Myocyte (in vitro differentiated cells): ENCODE results near the gene KRTAP5-11. TPM values are rescaled to one million over a fixed set of nuclear protein-coding genes. Genes with fewer than 3 reads are reported as not detected.
"Not testable (repeated sequence)": the region's sequence is repeated elsewhere in the genome, so short reads cannot be mapped to it uniquely, and the experiment has no call there.

ENCODE experiments used
- DNase-seq: peaks from one replicate; pipeline ENCODE4 v3.0.0-alpha.2; 2012; ENCODE audit warnings: low read depth
- total RNA-seq: library from RNA; depleted of rRNA; stranded (reverse); fragments of >200 nt; gene quantifications from 2 replicates; pipeline ENCODE4 v1.2.3, GENCODE V29; 2014

KRTAP5-11 gene
- total RNA-seq, 1 donor from 2014 or later = not detected

DNA sequence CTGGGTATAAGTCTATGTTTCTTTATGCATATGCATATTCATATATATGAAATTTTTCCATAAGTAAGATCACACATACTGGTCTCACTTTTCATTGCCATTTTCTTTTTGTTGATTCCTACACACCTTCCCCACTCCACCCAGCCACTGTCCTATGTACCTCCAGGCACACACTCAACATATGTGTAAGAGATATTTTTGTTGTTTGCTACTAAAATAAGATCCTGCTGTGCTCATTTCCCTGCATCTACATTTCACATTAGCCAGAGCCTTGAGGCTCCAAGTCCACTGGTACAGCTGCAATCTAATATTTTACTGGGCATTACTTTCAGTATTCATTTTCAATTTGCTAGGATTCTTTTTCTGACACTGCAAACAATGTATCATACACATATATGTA, 25.4 kb downstream of the KRTAP5-11 start:
- no peak for DNase-seq

DNA sequence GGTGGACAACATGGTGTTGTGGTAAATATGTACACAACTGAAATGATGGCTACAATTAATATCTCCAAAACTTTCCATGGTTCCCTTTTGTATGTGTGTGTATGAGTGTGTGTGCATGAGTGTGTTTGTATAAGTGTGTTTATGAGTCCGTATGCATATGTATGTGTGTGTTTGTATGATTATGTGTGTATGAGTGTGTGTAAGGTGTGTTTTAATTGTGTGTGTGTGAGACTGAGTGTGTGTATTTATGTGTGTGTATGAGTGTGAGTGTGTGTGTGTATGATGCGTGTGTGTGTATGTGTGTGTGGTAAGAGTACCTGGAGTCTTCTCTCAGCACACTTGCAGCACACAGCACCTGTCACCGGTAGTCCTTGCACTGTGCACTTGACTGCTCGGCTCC, 26.7 kb downstream of the KRTAP5-11 start:
- DNase-seq = no peak

DNA sequence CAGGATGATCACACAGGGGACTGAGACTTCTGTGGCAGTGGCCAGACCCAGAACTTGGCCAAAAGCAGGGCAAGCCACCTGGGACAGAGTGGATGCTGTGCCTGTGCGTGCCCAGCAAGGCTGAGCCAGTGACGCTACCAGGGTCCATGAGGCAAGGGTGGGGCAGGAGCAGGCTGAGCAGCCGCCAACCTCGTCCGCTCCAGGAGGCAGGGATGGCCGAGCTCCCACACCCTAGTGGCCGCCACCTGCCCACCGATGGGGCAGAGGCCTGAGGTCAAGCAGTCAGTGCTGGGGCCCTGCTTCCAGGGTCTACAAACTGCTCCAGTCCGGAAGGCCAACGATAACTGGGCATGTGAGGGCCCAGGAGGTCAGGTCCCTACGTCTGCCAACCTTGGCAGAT, 27.2 kb downstream of the KRTAP5-11 start:
- no peak for DNase-seq

DNA sequence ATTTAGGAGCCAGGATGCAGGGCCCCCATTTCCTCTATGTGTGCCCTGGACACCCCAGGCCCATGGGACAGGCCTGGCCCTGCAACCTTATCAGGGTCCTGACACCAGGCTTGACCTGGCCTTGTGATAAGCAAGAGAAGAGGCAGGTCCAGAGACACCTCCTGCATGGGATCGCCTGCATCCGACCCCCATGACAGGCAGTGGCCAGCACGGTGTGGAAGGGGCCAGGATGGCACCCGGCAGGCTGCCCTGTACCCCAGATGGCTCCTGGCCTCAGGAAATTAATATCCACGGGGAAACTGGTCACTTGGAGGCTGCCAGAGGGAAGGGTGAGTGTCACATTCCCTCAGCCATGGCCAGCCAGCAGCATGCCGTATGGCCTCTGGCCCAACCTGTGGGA, 27.7 kb downstream of the KRTAP5-11 start:
- DNase-seq = no peak

DNA sequence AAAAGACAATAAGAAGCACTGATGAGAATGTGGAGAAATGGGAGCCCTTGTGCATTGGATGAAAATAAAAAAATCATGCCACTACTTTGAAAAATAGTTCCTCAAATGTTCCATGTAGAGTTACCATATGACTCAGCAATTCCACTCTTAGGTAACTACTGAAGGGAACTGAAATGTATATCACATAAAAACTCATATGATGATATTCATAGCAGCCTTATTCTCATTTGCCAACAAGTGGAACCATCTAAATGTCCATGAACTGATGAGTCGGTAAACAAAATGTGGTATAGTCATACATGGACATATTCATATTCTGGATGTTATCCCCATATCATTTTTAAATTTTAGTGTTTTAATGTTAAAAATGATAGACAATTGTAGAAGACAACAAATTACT, 31.0 kb downstream of the KRTAP5-11 start:
- DNase-seq = no peak

DNA sequence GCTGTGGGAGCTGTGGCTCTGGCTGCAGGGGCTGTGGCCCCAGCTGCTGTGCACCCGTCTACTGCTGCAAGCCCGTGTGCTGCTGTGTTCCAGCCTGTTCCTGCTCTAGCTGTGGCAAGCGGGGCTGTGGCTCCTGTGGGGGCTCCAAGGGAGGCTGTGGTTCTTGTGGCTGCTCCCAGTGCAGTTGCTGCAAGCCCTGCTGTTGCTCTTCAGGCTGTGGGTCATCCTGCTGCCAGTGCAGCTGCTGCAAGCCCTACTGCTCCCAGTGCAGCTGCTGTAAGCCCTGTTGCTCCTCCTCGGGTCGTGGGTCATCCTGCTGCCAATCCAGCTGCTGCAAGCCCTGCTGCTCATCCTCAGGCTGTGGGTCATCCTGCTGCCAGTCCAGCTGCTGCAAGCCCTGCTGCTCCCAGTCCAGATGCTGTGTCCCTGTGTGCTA, 33.9 kb downstream of the KRTAP5-11 start:
- DNase-seq = peak; percentile 20

DNA sequence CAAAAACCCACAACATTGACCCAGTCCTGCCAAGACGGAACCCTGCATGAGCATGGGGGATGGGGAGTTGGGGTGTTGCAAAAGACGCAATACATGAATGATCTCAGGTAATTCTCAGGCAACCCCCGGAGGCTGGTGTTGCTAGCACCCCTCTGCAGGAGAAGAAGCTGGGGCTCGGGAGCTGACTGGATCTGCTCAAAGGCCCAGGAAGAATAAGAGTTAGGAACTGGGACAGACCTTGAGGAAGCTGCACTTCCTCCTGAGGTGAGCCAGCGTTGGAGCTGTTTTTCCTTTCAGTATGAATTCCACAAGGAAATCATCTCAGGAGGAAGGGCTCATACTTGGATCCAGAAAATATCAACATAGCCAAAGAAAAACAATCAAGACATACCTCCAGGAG, 34.6 kb downstream of the KRTAP5-11 start, which contains the start of gene KRTAP5-9:
Gene KRTAP5-9 (plus strand): TSS at position 301 of the 400 bp plus-strand sequence. CDS start 238 bp downstream, outside the sequence.
- DNase-seq = no peak

DNA sequence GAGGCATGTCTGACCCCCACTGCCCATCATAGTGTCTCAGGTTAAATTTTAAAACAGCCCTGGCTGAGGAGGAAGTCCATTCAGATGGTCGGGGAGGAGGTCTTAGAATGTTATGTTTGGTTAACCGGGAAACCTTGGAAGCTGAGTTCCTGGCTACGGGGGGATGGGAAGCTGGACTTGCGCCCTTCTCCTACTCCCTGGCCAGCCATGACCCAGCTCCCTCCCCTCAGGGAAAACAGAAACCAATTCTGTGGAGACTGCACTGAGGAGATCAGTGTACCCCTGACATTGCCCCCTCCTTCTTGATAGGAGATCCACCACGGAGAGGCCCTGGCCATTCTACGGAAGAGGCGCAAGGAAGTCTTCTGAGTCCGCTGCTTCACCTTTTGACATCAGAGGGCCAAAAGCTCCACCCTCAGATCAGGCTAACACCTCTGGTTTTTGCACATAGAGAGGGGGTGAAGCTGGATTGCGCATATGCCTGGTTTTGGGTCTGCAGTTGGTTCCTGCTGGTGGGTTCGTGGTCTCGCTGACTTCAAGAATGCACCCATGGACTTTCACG, 37.2 kb downstream of the KRTAP5-11 start:
- DNase-seq = no peak

DNA sequence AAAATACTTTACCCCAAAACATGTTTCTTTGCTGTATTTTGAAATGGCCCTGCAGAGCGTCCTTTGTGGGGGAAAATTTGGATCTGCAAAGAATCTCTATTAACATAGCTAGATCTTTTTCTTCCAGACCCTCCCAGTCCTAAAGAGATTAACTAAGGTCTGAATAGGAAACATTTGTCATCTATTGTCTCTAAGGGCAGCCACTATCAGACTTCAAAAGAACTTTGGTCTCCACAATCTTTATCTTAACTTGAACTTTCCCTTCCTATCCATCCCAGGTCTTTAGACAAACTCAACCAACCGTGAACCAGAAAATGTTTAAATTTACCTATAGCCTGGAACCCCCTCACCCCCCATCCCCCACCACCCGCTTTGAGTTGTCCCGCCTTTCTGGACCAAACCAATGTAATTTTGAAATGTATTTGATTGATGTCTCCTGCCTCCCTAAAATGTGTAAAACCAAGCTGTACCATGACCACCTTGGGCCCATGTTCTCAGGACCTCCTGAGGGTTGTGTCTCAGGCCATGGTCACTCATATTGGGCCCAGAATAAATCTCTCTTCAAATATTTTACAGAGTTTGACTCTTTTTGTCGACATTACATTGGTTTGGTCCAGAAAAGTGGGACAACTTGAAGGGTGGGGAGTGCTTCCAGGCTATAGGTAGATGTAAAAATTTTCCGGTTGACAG, 38.0 kb downstream of the KRTAP5-11 start:
- no peak for DNase-seq

DNA sequence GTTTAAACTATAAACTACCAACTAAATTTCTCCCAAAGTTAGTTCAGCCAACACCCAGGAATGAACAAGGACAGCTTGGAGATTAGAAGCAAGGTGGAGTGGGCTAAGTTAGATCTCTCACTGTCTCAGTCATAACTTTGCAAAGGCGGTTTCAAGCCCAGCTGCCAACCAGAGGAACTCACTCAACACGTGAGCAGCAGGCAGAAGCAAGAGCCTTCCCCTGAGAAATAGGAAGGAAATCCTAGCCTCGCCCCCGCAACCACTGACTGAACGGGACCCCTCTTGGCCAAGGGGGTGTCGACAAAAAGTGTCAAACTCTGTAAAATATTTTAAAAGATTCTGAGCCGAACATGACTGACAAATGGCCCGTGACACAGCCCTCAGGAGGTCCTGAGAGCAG, 38.8 kb downstream of the KRTAP5-11 start:
- no peak for DNase-seq

DNA sequence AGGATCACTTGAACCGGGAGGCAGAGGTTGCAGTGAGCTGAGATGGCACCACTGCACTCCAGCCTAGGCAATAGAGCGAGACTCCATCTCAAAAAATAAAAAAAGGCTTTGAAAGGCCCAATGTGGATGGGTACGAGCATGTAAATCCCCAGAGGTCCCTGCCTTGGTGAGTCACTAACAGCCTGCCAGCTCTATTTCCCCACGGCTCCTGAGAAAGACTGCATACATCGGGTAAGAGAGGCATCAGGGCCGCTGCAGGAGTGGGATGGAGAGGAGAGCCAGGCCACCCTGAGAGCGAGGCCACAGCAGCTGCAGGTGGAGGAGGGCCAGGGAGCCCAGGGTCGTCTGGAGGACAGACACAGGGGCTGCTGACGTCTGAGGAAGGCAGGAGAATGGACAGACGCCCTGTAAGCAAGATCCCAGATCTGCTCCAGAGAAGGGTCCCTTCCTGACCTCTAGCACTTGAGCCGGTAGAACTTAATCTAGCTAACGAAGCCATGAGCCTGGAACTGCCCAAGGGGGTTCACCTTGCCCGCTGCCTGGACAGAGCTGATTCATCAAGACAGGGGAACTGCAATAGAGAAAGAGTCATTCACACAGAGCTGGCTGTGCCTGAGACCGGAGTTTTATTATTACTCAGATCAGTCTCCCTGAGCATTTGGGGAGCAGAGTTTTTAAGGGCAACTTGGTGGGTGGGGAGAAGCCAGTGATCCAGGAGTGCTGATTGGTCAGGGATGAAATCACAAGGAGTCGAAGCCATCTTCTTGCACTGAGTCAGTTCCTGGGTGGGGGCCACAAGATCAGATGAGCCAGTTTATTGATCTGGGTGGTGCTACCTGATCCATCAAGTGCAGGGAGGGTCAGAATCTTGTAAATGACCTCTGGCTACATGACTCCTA, 39.5 kb downstream of the KRTAP5-11 start:
- DNase-seq = no peak

DNA sequence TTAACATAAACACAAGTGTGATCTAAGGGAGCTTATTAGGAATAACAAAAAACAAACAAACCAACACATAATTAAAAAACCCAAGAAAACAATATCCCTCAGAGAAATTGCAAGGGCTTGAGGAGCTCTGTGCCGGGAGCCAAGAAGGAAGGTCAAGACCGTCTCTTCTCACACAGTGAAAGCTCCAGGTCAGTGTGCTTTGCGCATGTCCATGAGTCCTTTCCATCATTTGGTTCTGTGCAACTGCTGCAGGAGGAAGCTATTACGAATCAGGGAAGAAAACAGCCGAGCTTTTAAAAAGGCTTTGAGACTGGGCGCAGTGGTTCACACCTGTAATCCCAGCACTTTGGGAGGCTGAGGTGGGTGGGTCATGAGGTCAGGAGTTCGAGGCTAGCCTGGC, 40.3 kb downstream of the KRTAP5-11 start:
- DNase-seq = no peak

DNA sequence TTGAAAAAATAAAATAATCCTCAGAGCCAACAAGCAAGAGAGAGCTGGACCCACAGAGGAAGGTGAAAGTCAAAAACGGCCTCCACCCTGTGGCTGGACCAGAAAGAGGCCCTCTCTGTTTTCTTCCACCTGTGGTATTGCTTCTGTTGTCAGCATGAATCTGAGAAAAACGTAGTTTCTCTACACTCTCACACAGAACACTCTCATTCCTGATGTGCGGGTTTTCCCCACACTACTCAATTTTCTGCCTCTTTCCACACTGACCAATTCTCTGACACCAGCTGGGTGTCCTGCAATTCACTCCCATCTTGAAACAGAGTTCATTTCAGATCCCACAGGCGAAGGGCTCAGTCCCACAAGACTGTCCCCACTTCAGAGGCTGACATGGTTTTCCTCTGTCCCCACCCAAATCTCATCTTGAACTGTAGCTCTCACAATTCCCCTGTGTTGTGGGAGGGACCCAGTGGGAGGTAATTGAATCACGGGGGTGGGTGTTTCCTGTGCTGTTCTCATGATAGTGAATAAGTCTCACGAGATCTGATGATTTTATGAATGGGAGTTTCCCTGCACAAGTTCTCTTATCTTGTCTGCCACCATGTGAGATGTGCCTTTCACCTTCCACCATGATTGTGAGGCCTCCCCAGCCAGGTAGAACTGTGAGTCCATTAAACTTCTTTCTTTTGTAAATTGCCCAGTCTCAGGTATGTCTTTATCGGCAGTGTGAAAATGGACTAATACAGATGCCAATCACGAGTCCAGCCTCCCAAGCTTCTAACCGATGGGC, 42.0 kb downstream of the KRTAP5-11 start:
- DNase-seq = not testable (repeated sequence)

DNA sequence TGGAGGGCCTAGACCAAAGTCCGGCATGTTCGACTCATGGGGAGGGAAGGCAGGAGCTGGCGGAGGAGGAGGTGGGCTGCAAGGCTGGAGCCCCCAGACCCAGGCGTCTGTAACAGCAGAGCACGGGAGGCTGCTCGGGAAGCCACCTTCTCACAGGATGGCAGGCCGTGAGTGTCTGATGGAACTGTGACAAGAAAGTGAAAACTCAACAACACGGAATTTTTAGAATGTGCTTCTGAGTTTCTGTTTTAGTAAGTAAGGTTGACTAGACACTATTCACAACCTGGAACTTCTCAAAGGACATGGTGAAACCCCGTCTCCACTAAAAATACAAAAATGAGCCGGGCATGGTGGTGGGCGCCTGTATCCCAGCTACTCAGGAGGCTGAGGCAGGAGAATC, 42.7 kb downstream of the KRTAP5-11 start:
- not testable (repeated sequence) for DNase-seq

DNA sequence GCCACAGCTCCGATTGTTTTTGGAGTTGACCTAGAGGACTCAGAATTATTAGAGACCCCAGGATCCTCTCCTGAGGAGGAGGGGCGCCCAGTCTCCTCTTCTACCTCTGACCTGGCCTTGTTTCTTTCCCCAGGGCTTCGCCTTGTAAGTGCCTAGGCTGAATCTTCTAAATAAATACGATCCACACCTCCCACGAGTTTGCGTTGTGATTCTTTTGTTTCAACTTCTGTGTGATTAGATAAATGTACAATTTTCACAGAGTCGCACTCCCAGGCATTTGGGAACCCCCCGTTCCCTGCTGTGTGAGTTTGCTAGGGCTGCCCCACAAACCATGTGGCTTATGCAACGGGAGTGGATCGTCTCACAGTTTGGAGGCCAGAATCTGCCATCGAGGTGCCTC, 43.7 kb downstream of the KRTAP5-11 start:
- DNase-seq = no peak

DNA sequence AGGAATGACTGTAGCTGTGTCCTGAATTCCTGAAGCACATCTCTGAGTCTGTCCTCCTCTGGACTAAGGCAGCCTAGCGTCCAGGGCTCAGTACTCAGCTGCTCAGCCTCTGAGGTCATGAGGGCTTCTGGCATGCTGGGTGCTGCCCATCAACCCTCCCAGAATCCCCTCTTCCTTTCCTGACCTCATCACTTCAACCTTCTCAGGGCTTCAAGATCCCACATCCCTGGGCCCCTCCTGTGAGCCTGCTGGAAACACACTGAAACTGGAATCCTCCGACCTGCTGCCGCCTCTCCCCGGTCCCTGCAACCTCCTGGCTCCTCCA, 44.0 kb downstream of the KRTAP5-11 start:
- no peak for DNase-seq

DNA sequence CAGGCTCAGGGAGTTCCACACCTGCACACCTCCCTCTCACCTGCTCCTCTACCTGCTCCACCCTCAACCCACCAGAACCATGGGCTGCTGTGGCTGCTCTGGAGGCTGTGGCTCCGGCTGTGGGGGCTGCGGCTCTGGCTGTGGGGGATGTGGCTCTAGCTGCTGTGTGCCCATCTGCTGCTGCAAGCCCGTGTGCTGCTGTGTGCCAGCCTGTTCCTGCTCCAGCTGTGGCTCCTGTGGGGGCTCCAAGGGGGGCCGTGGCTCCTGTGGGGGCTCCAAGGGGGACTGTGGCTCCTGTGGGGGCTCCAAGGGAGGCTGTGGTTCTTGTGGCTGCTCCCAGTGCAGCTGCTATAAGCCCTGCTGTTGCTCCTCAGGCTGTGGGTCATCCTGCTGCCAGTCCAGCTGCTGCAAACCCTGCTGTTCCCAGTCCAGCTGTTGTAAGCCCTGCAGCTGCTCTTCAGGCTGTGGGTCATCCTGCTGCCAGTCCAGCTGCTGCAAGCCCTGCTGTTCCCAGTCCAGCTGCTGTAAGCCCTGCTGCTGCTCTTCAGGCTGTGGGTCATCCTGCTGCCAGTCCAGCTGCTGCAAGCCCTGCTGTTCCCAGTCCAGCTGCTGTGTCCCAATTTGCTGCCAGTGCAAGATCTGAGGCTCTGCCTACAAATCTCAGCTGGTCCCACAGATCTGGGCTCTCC, 44.6 kb downstream of the KRTAP5-11 start, which contains the start of gene KRTAP5-8:
Gene KRTAP5-8 (plus strand): TSS at position 49 of the 689 bp plus-strand sequence. CDS start 31 bp downstream, at position 80.
- peak; percentile 9 for DNase-seq

DNA sequence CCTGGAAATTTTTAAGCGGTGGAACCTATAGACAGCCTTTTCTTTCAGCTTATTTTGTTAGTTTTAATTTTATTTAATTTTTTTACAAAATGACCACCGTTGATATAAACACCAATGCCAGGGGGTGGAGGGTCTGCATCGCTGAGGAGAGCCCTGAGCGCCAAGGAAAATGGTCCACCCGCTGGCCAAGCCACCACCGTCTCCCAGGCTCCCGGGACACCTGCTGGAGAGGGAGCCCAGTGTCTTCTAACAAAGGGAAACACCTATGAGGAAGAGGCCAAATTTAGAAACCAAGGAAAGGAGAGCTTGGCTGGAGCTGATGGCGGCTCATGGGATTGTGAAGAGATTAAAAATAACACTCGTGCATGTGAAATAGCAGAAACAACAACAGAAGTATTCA, 45.1 kb downstream of the KRTAP5-11 start:
- DNase-seq = no peak

DNA sequence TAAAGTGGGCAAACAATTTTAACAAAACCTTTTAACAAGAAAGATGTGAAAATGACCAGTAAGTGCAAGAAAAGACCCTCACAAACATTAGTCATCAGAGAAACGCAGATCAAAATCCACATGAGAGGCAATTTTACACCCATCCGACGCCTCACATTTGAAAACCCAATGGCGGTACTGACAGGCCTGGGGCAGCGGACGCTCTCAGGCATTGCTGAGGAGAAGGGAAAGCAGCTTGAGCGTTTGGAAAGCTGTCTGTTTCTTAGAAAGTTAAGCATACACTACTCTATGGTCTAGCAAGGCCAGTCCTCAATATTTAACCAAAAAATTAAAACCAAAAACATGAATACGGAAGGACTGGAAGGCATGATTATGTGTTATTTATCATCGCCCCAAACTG, 46.9 kb downstream of the KRTAP5-11 start:
- no peak for DNase-seq

DNA sequence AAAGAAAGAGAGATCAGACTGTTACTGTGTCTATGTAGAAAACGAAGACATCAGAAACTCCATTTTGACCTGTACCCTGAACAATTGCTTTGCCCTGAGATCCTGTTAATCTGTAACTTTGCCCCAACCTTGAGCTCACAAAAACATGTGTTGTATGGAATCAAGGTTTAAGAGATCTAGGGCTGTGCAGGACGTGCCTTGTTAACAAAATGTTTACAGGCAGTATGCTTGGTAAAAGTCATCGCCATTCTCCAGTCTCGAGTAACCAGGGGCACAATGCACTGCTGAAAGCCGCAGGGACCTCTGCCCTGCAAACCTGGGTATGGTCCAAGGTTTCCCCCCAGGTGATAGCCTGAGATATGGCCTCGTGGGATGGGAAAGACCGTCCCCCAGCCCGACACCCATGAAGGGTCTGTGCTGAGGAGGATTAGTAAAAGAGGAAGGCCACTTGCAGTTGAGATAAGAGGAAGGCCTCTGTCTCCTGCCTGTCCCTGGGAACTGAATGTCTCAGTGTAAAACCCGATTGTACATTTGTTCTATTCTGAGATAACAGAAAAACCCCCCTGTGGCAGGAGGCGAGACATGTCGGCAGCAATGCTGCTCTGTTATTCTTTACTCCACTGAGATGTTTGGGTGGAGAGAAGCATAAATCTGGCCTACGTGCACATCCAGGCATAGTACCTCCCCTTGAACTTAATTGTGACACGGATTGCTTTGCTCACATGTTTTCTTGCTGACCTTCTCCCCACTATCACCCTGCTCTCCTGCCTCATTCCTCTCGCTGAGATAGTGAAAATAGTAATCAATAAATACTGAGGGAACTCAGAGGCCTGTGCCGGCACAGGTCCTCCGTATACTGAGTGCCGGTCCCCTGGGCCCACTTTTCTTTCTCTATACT, 47.7 kb downstream of the KRTAP5-11 start:
- DNase-seq = not testable (repeated sequence)
